NOMO-1 (cell line): ENCODE measurements around the gene CHD3.

Experiments used
- DNase-seq, 2 experiments: peaks; one replicate each; lab custom pipeline; 2025; ENCODE audit not compliant: unreplicated experiment in 2 of 2; lab: John Stamatoyannopoulos, UW

The CHD3 gene

DNA sequence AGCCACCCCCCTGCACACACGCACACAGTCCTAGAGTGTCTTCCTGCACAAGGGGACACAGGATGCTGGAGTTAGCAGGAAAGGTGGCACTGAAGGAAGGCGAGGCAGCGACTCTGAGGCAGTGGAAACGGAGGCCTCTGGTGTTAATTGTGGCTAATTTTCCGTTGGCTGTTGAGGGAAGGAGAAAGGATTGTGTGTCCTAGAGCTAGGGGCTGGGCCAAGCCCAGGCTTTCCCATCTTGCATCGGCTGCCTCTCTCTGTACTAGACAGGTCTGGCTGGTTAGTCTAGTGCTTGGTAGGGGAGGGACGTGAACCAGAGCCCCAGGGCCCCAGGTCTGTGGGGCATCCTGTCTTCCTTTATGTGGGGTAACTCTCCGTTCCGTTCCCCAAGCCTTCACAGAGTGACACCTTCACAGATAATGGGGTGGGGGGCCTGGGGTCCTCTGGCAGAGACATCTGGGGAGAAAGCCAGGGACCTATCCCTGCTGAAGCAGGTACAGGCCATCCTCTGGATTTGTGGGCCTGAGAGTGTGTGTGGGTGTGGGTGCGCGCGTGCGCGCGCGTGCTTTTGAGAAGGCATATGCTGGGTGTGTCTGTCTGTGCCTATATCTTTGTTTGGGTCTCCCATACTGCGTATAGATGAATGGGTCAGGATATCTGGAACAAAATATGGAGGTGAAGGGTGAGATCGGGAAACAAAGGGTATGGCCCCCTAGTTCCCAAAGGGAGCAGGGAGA lies at the start of gene CHD3:
TSS of gene CHD3 (plus strand) at position 606 of the 737 bp plus-strand sequence. CDS start 212 bp downstream, outside the sequence.
- no peak for DNase-seq

DNA sequence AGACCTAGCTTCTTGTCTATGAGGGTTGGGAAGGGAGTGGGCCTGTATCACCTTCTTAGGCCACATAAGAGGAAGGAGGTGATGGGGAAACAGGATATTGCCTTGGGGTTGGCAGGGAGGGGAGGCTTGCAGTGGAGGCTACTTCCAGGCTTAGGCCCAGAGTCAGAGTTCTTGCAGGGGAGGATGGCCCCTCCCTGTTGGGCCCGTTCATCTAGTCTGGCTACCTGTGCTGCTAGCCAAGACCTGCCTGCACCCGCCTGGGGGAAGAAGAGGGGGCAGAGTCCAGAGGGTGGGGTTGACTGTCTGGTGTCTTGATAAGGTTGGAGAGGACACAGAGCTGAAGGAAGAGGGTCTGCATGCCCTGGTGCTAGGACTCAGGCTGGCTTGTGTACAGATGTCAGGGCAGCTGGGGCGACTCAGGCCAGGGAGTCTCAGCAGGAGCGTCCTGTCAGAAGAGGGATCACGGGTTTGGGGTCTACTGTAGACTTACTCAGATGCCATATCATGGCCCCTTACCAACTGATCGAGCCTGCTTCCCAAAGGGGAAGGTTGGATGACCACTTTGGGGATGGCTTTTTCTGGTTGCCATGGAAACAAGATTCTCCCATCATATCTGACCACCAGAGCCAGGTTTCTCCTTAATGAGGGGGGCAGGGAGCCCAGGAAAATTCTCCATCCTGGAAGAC lies 49.3 kb upstream of the CHD3 start:
- DNase-seq, result peak; percentile 73 to 93

DNA sequence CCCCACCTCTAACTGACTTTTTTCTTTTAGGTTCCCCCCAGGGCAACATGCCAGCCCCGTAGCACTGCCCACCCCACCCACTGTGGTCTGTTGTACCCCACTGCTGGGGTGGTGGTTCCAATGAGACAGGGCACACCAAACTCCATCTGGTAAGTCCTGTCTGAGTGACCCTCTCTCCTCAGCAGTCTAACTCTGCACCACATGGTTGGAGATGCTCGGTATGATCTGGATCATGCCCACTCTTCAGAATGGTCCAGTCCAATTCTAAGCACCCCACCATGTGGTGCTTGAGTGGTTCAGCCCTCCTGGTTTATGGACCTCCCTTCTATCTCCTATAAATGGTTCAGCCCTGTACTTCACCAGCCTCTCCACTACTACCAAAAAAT lies 48.7 kb upstream of the CHD3 start:
- peak in 1 of 2 experiments; percentile 22 for DNase-seq

DNA sequence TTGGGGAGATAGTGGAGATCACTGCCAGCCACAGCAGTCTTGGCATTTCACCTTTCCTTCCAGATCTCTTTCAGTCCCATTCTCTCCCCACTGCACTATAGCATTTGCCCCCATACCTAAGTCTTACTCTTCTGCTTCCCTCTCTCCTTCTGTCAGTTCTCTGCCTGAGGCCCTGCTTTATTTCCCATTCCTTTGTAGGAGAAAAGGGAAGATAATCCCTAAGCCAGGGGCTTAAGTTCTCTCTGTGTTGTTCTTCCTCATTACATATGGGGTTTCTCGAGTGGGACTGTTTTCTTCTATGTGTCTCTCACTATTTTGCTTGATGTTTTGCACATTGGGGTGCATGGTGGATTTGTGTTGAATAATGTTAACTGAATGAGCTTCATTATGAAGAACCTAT lies 48.1 kb upstream of the CHD3 start:
- no peak for DNase-seq

DNA sequence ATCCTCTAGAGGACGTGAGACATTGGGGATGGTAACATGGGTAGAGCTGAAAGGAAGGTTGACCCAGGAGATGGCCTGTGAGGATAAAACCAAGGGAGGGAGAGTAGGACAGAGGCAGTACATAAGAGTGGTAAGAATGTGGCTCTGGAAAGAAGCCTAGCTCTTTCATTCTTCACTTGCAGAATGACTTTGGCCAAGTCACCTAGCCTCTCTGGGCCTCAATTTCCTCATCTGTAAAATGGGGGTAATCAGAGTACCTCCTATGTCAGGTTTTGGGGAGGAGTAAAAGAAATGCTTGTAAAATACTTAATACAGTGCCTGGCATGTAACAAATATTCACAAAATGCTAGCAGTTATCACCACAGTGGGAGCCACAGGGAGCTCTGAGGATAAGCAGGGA lies 47.7 kb upstream of the CHD3 start:
- DNase-seq, result no peak

DNA sequence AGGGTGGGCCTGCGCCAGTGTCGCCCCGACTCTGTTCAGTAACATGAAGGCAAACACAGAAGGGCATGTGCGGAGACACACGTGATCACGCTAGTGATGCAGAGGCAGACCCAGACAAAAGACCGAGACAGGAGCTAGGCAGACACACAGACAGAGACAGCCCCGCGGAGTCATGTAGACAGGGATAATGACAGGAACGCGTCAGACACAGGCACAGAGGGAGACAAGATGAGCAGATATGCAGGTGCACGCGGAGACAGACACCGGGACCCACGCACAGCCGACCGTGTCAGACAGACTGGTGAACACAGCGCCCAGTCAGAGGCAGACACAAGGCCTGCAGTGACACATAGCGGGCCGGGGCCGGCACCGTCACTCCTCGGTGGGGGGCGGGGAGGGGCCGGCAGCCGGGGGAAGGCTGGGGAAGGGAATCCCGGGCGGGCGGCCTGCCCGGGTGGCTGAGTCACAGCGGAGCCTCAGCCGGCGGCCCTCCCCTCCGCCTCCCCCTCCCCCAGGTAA lies 47.1 kb upstream of the CHD3 start:
- DNase-seq, result peak; percentile 66 to 81

DNA sequence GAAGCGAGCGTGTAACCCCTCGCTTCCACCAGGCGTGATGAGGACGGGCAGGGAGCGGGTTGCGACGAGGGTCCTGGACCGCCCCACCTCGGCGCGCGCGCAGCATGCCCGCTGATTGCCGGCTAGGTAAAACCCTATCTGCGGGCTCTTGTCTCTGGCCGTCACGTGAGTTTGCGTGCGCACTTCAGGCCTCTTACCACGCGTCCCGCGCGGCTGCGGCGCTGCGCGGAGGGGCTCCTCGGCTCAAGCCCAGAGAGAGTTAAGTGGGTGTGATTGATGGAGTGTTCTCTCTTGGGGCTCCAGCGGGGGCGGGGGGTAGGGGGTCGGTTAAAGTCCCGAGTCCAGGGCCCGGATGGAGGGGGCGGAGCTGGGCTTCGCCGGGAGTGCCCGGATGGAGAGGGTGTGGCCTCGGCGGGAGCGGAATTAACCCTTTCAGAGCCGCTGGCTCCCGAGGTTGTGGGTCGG lies 46.6 kb upstream of the CHD3 start:
- peak; percentile 72 to 83 for DNase-seq

DNA sequence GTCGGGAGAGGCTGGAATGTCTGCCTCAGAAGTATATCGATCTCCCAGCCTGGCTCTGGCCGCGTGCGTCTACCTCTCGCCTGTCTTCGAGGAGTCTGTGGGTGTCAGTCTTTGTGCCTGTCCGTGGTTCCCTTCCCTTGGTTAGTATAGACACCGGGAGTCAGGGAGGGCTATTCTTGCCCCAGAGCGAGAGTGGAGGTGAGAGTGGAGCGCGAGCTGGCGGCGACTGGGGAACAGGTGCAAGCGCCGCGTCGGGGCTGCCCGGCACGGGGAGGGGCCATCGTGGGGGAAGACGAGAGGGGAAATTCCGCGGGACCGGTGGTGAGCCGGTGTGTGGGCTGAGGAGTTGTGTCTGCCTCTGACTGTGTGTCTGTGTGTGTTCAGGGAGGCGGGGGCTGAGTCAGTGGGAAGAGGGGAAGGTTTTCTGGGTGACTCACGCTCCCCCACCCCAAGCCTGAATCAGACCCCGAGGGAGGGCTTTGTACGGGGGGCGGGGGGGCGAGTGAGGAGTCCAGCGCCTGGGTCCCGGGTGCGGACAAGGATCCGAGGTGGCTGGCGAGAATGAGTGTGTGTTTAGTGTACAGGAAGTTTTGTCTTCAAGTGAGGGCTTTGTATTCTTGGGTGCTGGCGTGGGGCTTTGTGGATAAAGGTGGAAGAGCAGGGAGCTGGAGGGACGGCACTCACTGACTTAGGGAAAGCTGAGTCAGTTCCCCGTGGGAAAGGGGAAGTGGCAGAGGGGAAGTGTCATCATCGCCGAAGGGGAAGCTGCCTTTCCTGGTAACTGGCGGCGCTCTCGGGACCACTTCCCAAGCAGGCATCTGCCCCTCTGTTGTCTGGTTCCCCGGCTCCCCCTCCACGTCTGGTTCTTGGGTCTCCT lies 46.0 kb upstream of the CHD3 start:
- DNase-seq, result peak; percentile 45 to 61

DNA sequence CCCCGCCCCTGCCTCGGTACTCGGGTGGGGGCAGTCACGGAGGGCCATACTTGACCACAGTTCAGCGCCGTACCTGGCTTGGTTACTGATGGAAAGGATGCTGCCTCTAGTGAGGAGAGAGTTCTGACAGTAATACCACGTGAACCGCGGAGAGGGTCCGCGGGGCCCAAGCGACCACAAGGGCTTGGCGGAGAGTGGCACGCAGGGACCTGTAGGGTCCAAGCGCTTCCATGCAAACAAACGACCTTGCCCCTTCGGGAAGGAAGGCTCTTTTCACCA lies 45.4 kb upstream of the CHD3 start:
- no peak for DNase-seq

DNA sequence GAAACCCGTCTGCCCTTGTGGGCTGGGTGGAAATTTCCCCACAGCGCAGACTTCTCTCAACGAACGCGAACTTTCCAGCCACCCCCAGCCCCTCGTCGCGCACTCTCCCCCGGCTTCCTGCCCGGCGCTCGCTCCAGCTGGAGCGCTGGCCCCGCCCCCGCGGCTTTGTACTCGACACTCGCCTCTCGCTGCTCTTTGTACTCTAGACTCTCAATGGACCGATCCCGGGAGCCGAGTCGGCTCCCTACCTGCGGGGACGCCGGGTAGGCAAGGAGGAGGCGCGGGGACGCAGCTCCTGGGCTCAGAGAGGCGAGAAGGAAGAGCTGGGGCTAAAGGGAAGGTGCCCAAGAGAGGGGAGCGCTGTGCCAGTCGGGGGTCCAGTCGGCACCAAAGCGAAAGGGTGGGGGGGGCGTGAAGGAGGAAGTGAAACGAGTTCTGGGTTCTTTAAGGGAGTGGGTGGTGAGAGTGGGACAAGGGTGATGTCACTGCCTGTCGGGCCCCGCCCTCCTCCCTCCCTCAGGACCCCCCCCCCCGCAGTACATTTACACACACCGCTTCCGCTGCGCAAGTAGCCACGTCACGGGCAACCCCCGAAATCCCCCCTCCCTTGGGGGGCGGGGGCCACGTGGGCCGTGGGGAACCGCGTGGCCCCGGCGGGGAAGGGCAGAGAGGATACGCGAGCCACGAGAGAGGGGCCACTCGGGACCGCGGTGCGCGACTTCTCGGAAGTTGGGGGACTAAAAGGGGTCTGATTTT lies 44.9 kb upstream of the CHD3 start:
- peak; percentile 82 to 88 for DNase-seq

DNA sequence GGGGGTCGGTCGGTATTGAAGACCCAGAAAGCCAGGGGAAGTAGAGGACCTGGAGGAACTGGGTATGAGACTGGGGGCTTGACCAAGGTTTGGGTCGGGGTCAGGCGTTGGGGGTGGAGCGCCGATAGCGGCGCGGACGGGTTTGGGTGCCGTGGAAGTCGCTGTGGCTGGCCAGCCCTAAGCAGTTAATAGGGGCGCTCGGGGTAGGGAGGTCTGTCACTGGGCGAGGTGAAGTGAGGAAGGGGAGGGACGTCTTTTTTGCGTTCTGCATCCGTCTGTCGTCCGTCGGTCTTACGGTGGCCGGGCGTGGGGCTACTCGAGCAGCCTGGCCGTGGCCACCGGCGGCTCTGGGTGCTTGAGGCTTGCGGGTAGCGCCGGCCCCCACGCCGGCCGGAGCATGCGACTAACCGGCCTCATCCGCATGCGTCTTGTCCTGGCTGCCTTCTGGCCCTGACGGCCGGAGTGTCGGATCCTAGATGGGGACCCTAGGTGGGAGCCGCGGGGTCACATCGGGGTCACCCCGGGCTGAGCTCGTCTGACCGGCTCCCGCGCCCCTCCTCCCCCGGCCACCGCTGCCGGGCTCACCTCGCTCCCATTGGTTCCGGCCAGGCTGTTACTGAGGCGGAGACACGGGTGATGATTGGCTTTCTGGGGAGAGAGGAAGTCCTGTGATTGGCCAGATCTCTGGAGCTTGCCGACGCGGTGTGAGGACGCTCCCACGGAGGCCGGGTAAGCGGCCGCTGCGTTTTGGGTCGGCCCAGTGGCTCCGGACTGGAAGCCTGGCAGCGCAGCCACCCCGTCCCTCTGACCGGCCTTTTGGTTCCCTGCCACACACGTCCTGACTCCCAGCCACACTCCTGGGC lies 44.1 kb upstream of the CHD3 start:
- peak; percentile 89 to 92 for DNase-seq

DNA sequence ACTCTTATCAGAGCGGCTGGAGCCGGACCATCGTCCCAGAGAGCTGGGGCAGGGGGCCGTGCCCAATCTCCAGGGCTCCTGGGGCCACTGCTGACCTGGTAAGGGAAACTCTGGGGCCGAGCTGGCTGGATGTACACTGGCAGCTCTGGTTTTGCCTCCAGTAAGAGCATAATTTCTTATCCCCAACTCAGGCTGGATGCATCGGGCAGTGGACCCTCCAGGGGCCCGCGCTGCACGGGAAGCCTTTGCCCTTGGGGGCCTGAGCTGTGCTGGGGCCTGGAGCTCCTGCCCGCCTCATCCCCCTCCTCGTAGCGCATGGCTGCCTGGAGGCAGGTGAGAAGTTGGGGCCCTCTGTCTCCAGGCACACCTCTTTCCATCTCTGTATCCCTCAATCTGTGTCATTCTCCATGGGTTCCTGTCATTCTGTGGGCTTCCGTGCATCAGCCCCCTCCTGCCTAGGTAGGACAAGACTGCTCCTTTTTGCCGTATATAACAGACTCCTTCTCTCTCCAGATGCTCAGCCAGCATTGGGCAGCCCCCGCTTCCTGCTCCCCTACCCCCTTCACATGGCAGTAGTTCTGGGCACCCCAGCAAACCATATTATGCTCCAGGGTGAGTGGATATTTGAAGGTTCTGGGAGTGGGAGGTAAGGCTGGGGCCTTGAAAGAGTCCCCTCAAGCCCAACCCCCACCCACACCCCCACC lies 43.1 kb upstream of the CHD3 start:
- no peak for DNase-seq

DNA sequence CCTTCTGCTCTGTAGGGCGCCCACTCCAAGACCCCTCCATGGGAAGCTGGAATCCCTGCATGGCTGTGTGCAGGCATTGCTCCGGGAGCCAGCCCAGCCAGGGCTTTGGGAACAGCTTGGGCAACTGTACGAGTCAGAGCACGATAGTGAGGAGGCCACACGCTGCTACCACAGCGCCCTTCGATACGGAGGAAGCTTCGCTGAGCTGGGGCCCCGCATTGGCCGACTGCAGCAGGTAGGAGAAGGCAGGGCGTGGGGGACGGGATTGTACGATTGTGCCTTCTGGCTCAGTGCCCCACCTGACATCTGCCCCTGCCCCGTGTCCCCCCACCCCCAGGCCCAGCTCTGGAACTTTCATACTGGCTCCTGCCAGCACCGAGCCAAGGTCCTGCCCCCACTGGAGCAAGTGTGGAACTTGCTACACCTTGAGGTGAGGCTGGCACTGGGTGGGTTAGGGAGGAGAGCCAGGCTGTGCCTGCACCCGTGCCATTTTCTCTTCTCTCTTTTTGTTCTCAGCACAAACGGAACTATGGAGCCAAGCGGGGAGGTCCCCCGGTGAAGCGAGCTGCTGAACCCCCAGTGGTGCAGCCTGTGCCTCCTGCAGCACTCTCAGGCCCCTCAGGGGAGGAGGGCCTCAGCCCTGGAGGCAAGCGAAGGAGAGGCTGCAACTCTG lies 42.4 kb upstream of the CHD3 start:
- no peak for DNase-seq

DNA sequence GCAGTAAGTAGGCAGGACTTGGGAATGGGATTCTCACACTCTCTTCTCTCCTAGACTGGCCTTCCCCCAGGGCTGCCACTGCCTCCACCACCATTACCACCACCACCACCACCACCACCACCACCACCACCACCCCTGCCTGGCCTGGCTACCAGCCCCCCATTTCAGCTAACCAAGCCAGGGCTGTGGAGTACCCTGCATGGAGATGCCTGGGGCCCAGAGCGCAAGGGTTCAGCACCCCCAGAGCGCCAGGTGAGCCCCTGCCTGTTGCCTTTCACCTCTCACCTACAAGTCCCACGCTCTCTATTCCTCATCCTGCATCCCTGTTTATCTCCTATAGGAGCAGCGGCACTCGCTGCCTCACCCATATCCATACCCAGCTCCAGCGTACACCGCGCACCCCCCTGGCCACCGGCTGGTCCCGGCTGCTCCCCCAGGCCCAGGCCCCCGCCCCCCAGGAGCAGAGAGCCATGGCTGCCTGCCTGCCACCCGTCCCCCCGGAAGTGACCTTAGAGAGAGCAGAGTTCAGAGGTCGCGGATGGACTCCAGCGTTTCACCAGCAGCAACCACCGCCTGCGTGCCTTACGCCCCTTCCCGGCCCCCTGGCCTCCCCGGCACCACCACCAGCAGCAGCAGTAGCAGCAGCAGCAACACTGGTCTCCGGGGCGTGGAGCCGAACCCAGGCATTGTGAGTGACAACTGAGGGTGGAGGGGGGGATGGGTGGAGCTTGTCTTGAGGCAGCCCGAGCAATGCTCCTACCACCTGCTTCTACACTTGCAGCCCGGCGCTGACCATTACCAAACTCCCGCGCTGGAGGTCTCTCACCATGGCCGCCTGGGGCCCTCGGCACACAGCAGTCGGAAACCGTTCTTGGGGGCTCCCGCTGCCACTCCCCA lies 41.6 kb upstream of the CHD3 start:
- DNase-seq, result no peak

DNA sequence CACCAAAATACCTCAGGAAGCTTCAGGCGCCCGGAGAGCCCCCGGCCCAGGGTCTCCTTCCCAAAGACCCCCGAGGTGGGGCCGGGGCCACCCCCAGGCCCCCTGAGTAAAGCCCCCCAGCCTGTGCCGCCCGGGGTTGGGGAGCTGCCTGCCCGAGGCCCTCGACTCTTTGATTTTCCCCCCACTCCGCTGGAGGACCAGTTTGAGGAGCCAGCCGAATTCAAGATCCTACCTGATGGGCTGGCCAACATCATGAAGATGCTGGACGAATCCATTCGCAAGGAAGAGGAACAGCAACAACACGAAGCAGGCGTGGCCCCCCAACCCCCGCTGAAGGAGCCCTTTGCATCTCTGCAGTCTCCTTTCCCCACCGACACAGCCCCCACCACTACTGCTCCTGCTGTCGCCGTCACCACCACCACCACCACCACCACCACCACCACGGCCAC lies 40.4 kb upstream of the CHD3 start:
- DNase-seq, result no peak

DNA sequence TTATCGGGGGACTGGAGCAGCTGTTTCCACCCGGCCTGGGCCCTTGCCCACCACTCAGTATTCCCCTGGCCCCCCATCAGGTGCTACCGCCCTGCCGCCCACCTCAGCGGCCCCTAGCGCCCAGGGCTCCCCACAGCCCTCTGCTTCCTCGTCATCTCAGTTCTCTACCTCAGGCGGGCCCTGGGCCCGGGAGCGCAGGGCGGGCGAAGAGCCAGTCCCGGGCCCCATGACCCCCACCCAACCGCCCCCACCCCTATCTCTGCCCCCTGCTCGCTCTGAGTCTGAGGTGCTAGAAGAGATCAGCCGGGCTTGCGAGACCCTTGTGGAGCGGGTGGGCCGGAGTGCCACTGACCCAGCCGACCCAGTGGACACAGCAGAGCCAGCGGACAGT lies 39.9 kb upstream of the CHD3 start:
- no peak for DNase-seq

DNA sequence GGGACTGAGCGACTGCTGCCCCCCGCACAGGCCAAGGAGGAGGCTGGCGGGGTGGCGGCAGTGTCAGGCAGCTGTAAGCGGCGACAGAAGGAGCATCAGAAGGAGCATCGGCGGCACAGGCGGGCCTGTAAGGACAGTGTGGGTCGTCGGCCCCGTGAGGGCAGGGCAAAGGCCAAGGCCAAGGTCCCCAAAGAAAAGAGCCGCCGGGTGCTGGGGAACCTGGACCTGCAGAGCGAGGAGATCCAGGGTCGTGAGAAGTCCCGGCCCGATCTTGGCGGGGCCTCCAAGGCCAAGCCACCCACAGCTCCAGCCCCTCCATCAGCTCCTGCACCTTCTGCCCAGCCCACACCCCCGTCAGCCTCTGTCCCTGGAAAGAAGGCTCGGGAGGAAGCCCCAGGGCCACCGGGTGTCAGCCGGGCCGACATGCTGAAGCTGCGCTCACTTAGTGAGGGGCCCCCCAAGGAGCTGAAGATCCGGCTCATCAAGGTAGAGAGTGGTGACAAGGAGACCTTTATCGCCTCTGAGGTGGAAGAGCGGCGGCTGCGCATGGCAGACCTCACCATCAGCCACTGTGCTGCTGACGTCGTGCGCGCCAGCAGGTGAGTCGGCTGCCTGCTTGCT lies 39.3 kb upstream of the CHD3 start:
- DNase-seq, result no peak
